SK-N-SH (cell line): ENCODE measurements around the gene KAT8. TPM values are rescaled to one million over a fixed set of nuclear protein-coding genes. Genes with fewer than 3 reads are reported as not detected.
A peak's percentile ranks its signal among the peaks of the same experiment; 100 is the strongest.

ENCODE experiments used
- CTCF ChIA-PET: fragments of 300-600, 350-600 bp; formaldehyde crosslinking; extraction: SDS; loops from one replicate; lab custom pipeline; 2021; lab: Yijun Ruan, JAX
- POLR2A ChIA-PET: fragments of 350-600 bp; sonication (Branson Sonifier 250); formaldehyde crosslinking; extraction: SDS; loops from one replicate; lab custom pipeline; 2020; ENCODE audit warnings: antibody characterized with exemption, inconsistent platforms; lab: Yijun Ruan, JAX
- DNase-seq: peaks from one replicate; pipeline ENCODE4 v3.0.0; 2012
- H2AFZ ChIP-seq: fragments of 200-600 bp; sonication (generic); 2 replicates; pipeline ENCODE4 v1.8.1; 2016; ENCODE audit warnings: antibody characterized with exemption, mild to moderate bottlenecking, low read depth
- H3F3A ChIP-seq: fragments of 200-600 bp; sonication (generic); replicated peaks from 2 replicates; pipeline ENCODE3; 2016; ENCODE audit warnings: antibody characterized with exemption, mild to moderate bottlenecking; ENCODE audit not compliant: insufficient read depth
- H3K27ac ChIP-seq, 2 experiments: fragments of 200-500 bp in 1 of 2; fragments of 200-600 bp in 1 of 2; sonication (Bioruptor generic) in 1 of 2; sonication (generic), shearing (Covaris generic) in 1 of 2; 2 replicates each; pipeline versions ENCODE4 v1.5.1 to v1.6.1; 2014 to 2016; ENCODE audit warnings: low read depth in 2 of 2, inconsistent platforms in 1 of 2, low read length in 1 of 2, mild to moderate bottlenecking in 1 of 2, mixed read lengths in 1 of 2
- H3K27me3 ChIP-seq: fragments of 200-600 bp; sonication (generic), shearing (Covaris generic); 2 replicates; pipeline ENCODE4 v1.6.1; 2016; ENCODE audit warnings: mixed run types; ENCODE audit not compliant: insufficient read depth
- H3K36me3 ChIP-seq, 2 experiments: fragments of 200-500 bp in 1 of 2; fragments of 200-600 bp in 1 of 2; sonication (Bioruptor generic) in 1 of 2; sonication (generic) in 1 of 2; replicated peaks in 1 of 2; 2 replicates each; pipeline versions ENCODE3 to v1.5.1; 2014 to 2016; ENCODE audit warnings: low read length in 1 of 2, mild to moderate bottlenecking in 1 of 2; ENCODE audit not compliant: insufficient read depth in 2 of 2, control insufficient read depth in 1 of 2
- H3K4me1 ChIP-seq, 2 experiments: fragments of 200-500 bp in 1 of 2; fragments of 200-600 bp in 1 of 2; sonication (Bioruptor generic) in 1 of 2; sonication (generic), shearing (Covaris generic) in 1 of 2; 2 replicates each; pipeline versions ENCODE4 v1.5.1 to v1.6.1; 2014 to 2016; ENCODE audit warnings: low read depth in 1 of 2, low read length in 1 of 2, mixed run types in 1 of 2; ENCODE audit not compliant: insufficient read depth in 2 of 2, control insufficient read depth in 1 of 2
- H3K4me2 ChIP-seq: fragments of 200-600 bp; sonication (generic), shearing (Covaris generic); 2 replicates; pipeline ENCODE4 v1.6.1; 2017; ENCODE audit warnings: mixed run types
- H3K4me3 ChIP-seq, 2 experiments: fragments of 200-500 bp in 1 of 2; fragments of 200-600 bp in 1 of 2; sonication (Bioruptor generic) in 1 of 2; sonication (generic), shearing (Covaris generic) in 1 of 2; 2 replicates each; pipeline versions ENCODE4 v1.5.1 to v1.8.1; 2014 to 2016; ENCODE audit warnings: low read depth in 2 of 2, inconsistent platforms in 1 of 2, low read length in 1 of 2, mild to moderate bottlenecking in 1 of 2, mixed read lengths in 1 of 2, moderate library complexity in 1 of 2
- H3K79me2 ChIP-seq: fragments of 200-600 bp; sonication (generic); 2 replicates; pipeline ENCODE4 v1.8.1; 2017; ENCODE audit warnings: mild to moderate bottlenecking; ENCODE audit not compliant: insufficient read depth
- H3K9ac ChIP-seq: fragments of 200-600 bp; sonication (generic); 2 replicates; pipeline ENCODE4 v1.6.1; 2017; ENCODE audit warnings: mixed run types
- H3K9me2 ChIP-seq: fragments of 200-600 bp; sonication (generic); 2 replicates; pipeline ENCODE4 v1.6.1; 2017; ENCODE audit warnings: mixed run types
- H3K9me3 ChIP-seq: fragments of 200-600 bp; sonication (generic); 2 replicates; pipeline ENCODE4 v1.6.1; 2017; ENCODE audit warnings: mixed run types, mild to moderate bottlenecking, moderate library complexity
- H4K20me1 ChIP-seq: fragments of 200-600 bp; sonication (generic); 2 replicates; pipeline ENCODE4 v1.6.1; 2017; ENCODE audit warnings: mild to moderate bottlenecking, mixed run types; ENCODE audit not compliant: insufficient read depth
- CHD2 ChIP-seq: fragments of 150-350 bp; IDR thresholded peaks from 2 replicates; pipeline ENCODE4 v1.6.1; 2018; ENCODE audit warnings: low read length; ENCODE audit not compliant: partially characterized antibody
- CTCF ChIP-seq: fragments of 200-600 bp; sonication (generic); IDR thresholded peaks from 2 replicates; pipeline ENCODE4 v1.6.1; 2017; ENCODE audit warnings: antibody characterized with exemption, mild to moderate bottlenecking, moderate library complexity
- EZH2phosphoT487 ChIP-seq: fragments of 200-600 bp; sonication (generic); IDR thresholded peaks from 2 replicates; pipeline ENCODE4 v1.6.1; 2017; ENCODE audit warnings: low read depth, mixed run types, mild to moderate bottlenecking, antibody characterized with exemption, moderate library complexity, borderline replicate concordance
- FOSL2 ChIP-seq: IDR thresholded peaks from 2 replicates; pipeline ENCODE4 v1.4.0; 2012; ENCODE audit warnings: low read depth, mild to moderate bottlenecking, moderate library complexity, borderline replicate concordance
- FOXM1 ChIP-seq: IDR thresholded peaks from 2 replicates; pipeline ENCODE4 v1.4.0; 2012; ENCODE audit warnings: low read depth, mild to moderate bottlenecking
- GABPA ChIP-seq: IDR thresholded peaks from 2 replicates; pipeline ENCODE4 v1.4.0; 2012; ENCODE audit warnings: low read depth, mild to moderate bottlenecking
- GATA2 ChIP-seq: sonication (generic); formaldehyde crosslinking; IDR thresholded peaks from 2 replicates; pipeline ENCODE4 v1.5.0; 2020; ENCODE audit warnings: mild to moderate bottlenecking, missing genetic modification reagents
- MEF2A ChIP-seq: IDR thresholded peaks from 2 replicates; pipeline ENCODE4 v1.4.0; 2012; ENCODE audit warnings: low read depth, borderline replicate concordance
- NFIC ChIP-seq: IDR thresholded peaks from 2 replicates; pipeline ENCODE4 v1.4.0; 2012; ENCODE audit warnings: borderline replicate concordance
- NRF1 ChIP-seq: IDR thresholded peaks from 2 replicates; pipeline ENCODE4 v1.6.1; 2012; ENCODE audit warnings: low read depth, mild to moderate bottlenecking, low read length
- RCOR1 ChIP-seq: fragments of 150-350 bp; IDR thresholded peaks from 2 replicates; pipeline ENCODE4 v1.6.1; 2017; ENCODE audit warnings: antibody characterized with exemption, low read length
- TAF1 ChIP-seq: IDR thresholded peaks from 2 replicates; pipeline ENCODE4 v1.6.1; 2012; ENCODE audit warnings: low read depth, mild to moderate bottlenecking, low read length, moderate library complexity, borderline replicate concordance
- TCF12 ChIP-seq: IDR thresholded peaks from 2 replicates; pipeline ENCODE4 v1.4.0; 2012
- TEAD4 ChIP-seq: IDR thresholded peaks from 2 replicates; pipeline ENCODE4 v1.4.0; 2012; ENCODE audit warnings: mild to moderate bottlenecking, borderline replicate concordance; ENCODE audit not compliant: insufficient read depth
- USF2 ChIP-seq: fragments of 150-350 bp; IDR thresholded peaks from 2 replicates; pipeline ENCODE4 v1.6.1; 2017; ENCODE audit warnings: antibody characterized with exemption, low read length, low read depth, borderline replicate concordance
- ZBTB33 ChIP-seq: IDR thresholded peaks from 2 replicates; pipeline ENCODE4 v1.4.0; 2012; ENCODE audit warnings: low read depth, borderline replicate concordance
- WGBS: methylation state at CpG from one replicate; pipeline ENCODE4 v1.1.6; 2017; ENCODE audit warnings: low lambda C conversion rate; 5-methylcytosine and 5-hydroxymethylcytosine counted together
- polyA plus RNA-seq, 3 experiments: library from polyadenylated mRNA; depleted of rRNA; stranded (reverse); fragments of >200 nt; gene quantifications; 2 replicates each; pipeline ENCODE4 v1.2.3, GENCODE V29; 2012
- TF ChIP-seq, protein P1 (sequence below): IDR thresholded peaks from 2 replicates; pipeline ENCODE4 v1.6.1; 2012; ENCODE audit warnings: mild to moderate bottlenecking, low read depth, low read length, moderate library complexity
- TF ChIP-seq, protein P2 (sequence below): fragments of 150-350 bp; IDR thresholded peaks from 2 replicates; pipeline ENCODE4 v1.6.1; 2016; ENCODE audit warnings: mild to moderate bottlenecking, low read depth, low read length

The KAT8 gene
- polyA plus RNA-seq, 1 of the 3 experiments (the other 2 are of a cell fraction) = 52.0 TPM

DNA sequence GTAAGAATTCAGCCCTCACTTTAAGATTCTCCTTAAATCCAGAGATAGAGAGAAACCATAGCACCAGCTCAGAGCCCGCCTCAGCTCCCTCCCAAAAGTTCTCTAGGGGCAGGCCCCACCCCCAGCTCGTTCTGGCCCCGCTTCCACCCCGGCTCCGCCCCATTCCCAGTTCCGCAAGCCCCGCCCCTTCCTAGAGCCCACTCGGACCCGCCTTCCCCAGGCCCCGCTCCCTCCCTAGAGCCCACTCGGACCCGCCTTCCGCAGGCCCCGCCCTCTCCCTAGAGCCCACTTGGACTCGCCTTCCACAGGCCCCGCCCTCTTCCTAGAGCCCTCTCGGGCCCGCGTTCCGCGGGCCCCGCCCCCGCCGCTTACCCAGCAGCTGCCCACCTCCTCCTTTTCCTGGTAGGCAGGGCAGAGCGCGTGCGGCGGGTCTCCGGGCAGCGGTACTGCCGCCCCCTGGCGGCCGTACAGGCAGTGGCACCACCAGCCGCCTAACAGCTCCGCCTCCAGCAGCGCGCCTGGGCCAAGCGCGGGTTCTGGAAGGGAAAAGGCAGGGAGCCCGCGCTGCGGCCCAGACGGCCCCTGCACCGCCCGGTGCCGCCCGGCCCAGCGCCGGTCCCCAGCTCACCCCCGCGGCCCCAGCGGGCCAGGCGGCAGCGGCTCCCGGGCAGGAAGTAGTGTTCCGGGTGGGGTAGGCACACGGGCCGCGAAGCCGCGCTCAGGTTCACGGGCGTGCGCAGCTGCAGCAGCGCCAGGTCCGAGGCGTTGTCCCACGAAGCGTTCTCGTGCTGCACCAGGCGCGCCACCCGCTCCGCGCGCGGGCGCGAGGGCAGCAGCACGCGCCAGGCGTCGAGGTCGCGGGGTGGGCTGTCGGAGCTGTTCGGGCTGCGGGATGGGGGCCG lies 24.9 kb downstream of the KAT8 start (continued):
- TF ChIP-seq USF2 = no peak
- TF ChIP-seq CHD2 = peak; percentile 20
- TF ChIP-seq TCF12 = peak; percentile 25; the same call in 1 of the 2 replicates
- no peak for TF ChIP-seq FOXM1
- TF ChIP-seq MEF2A = no peak
- no peak for TF ChIP-seq FOSL2
- 0 out of 2 replicates have a peak, but pooled peaks have one; percentile 31 for TF ChIP-seq RCOR1
- TF ChIP-seq, all 33 proteins: peak for 13

DNA sequence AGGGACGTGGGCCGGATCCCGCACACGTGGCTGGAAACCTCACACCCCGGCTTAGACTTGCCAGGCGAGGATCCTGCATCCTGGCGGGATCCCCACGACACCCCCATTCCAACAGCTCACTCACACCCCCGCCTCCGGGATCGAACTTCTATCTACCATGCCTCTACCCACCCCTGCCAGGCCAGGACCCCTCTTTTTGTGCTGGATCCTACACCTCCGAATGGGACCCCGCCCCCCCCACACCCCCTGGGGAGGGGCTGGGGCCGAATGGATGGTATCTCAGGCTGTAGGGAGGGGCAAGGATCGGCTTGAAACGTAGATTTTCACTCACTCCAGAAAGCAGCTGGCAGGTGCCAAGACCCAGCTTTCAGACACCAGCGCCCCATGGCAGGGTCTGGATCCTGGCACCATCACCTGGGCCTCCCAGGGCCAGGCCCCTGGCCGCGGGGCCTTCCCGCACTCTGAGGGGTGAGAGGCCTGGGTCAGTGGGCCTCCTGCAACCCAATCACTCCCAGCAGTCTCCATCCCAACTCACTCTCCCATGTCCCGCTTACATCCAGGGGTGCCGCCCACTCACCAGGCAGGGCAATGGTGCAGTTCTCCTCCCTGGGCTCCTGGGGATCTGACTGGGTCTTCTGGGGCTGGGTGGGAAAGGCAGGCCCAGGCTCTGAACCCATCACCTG lies 25.7 kb downstream of the KAT8 start:
- Histone ChIP-seq H3K27me3 (no peaks in the 10 kb centered on the region), H3F3A (peaks cover 10% of the 10 kb centered on the region), H3K27ac (no peak overlapping the region), H3K4me3 (peak overlapping the region in 1 of 2 experiments; percentile 46; a peak in 1 of 4 replicates), H3K79me2 (no peaks in the 10 kb centered on the region), H3K36me3 (no peaks in the 10 kb centered on the region), H3K4me2 (peak overlapping the region; percentile 67; the same call in 1 of the 2 replicates), H2AFZ (peak overlapping the region; percentile 95; the same call in 1 of the 2 replicates), H3K9me3 (no peaks in the 10 kb centered on the region), H3K9ac (no peak overlapping the region), H3K4me1 (peaks cover 12 to 22% of the 10 kb centered on the region in 2 experiments; a peak in 2 of 4 replicates), H4K20me1 (no peaks in the 10 kb centered on the region), H3K9me2 (no peaks in the 10 kb centered on the region)
- POLR2A ChIA-PET = interaction anchor here (0.7 to 2.7 kb wide), 6 partner anchors 10 to 317 kb away, joined by 3 to 43 read pairs (median 11); partner anchors contain the start of genes ARMC5, FUS, KAT8 and ZNF646
- CTCF ChIA-PET = interaction anchor here (0.6 to 4.6 kb wide), 40 partner anchors 9 to 326 kb away, joined by 3 to 38 read pairs (median 6); partner anchors contain the start of genes ARMC5, BCKDK, FUS and HSD3B7
- WGBS = 92% methylated on average over 9 of the region's 22 CpGs
- DNase-seq = peak; percentile 14
- TF ChIP-seq, protein P1, sequence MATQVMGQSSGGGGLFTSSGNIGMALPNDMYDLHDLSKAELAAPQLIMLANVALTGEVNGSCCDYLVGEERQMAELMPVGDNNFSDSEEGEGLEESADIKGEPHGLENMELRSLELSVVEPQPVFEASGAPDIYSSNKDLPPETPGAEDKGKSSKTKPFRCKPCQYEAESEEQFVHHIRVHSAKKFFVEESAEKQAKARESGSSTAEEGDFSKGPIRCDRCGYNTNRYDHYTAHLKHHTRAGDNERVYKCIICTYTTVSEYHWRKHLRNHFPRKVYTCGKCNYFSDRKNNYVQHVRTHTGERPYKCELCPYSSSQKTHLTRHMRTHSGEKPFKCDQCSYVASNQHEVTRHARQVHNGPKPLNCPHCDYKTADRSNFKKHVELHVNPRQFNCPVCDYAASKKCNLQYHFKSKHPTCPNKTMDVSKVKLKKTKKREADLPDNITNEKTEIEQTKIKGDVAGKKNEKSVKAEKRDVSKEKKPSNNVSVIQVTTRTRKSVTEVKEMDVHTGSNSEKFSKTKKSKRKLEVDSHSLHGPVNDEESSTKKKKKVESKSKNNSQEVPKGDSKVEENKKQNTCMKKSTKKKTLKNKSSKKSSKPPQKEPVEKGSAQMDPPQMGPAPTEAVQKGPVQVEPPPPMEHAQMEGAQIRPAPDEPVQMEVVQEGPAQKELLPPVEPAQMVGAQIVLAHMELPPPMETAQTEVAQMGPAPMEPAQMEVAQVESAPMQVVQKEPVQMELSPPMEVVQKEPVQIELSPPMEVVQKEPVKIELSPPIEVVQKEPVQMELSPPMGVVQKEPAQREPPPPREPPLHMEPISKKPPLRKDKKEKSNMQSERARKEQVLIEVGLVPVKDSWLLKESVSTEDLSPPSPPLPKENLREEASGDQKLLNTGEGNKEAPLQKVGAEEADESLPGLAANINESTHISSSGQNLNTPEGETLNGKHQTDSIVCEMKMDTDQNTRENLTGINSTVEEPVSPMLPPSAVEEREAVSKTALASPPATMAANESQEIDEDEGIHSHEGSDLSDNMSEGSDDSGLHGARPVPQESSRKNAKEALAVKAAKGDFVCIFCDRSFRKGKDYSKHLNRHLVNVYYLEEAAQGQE = no peak
- TF ChIP-seq TEAD4 = no peak
- no peak for TF ChIP-seq NFIC
- TF ChIP-seq RCOR1 = no peak
- no peak for TF ChIP-seq CTCF
- TF ChIP-seq, protein P2, sequence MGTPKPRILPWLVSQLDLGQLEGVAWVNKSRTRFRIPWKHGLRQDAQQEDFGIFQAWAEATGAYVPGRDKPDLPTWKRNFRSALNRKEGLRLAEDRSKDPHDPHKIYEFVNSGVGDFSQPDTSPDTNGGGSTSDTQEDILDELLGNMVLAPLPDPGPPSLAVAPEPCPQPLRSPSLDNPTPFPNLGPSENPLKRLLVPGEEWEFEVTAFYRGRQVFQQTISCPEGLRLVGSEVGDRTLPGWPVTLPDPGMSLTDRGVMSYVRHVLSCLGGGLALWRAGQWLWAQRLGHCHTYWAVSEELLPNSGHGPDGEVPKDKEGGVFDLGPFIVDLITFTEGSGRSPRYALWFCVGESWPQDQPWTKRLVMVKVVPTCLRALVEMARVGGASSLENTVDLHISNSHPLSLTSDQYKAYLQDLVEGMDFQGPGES = no peak
- no peak for TF ChIP-seq GABPA
- TF ChIP-seq TAF1 = no peak
- TF ChIP-seq ZBTB33 = no peak
- no peak for TF ChIP-seq EZH2phosphoT487
- TF ChIP-seq NRF1 = no peak
- no peak for TF ChIP-seq GATA2
- TF ChIP-seq MEF2A = no peak
